Panc1 (cell line): ENCODE data around the gene AP5S1.

Experiments
- POLR2AphosphoS5 ChIP-seq: IDR thresholded peaks from 2 replicates; pipeline ENCODE4 v1.6.1; 2012; ENCODE audit warnings: mild to moderate bottlenecking, low read depth, low read length, moderate library complexity
- TF ChIP-seq, protein P1 (sequence below): fragments of 450-650 bp; IDR thresholded peaks from 2 replicates; pipeline ENCODE4 v1.5.1; 2017; ENCODE audit warnings: mild to moderate bottlenecking
- TF ChIP-seq, protein P2 (sequence below), 2 experiments: IDR thresholded peaks; 2 replicates each; pipeline ENCODE4 v1.6.1; 2011 to 2012; ENCODE audit warnings: low read depth in 2 of 2, control low read depth in 1 of 2, low read length in 1 of 2, mild to moderate bottlenecking in 1 of 2, moderate library complexity in 1 of 2; ENCODE audit not compliant: insufficient read depth in 1 of 2

DNA sequence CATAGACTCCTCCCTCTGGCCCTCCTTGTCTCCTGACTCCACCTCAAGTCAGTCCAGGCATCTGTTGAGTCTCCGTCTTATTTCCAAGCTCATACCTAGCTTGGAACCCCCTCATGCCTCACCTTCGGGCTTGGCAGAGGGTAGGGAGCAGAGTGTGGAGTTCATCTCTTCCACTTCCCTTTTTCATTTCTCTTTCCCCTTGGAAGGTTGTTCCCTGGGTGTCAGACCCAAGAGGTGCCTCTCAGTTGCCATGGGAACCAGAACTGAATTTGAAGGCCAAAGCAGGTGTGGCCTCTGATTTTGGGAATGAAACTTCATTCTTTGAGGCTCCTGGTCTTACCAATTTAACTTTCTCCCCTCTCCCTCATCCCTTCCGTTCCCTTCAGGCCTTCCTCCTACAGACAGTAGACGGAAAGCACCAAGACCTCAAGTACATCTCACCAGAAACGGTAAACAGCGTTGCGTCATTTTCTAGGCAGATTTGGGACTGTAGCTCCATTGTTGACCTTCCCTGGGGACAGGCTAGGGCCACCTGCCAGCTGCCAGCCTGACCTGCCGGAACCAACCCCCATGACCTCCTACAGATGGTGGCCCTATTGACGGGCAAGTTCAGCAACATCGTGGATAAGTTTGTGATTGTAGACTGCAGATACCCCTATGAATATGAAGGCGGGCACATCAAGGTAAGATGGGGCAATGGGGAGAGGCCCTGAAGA lies 17.7 kb upstream of the AP5S1 start:
- TF ChIP-seq, protein P1, sequence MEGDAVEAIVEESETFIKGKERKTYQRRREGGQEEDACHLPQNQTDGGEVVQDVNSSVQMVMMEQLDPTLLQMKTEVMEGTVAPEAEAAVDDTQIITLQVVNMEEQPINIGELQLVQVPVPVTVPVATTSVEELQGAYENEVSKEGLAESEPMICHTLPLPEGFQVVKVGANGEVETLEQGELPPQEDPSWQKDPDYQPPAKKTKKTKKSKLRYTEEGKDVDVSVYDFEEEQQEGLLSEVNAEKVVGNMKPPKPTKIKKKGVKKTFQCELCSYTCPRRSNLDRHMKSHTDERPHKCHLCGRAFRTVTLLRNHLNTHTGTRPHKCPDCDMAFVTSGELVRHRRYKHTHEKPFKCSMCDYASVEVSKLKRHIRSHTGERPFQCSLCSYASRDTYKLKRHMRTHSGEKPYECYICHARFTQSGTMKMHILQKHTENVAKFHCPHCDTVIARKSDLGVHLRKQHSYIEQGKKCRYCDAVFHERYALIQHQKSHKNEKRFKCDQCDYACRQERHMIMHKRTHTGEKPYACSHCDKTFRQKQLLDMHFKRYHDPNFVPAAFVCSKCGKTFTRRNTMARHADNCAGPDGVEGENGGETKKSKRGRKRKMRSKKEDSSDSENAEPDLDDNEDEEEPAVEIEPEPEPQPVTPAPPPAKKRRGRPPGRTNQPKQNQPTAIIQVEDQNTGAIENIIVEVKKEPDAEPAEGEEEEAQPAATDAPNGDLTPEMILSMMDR, result no peak
- no peak for TF ChIP-seq POLR2AphosphoS5
- TF ChIP-seq, protein P2, sequence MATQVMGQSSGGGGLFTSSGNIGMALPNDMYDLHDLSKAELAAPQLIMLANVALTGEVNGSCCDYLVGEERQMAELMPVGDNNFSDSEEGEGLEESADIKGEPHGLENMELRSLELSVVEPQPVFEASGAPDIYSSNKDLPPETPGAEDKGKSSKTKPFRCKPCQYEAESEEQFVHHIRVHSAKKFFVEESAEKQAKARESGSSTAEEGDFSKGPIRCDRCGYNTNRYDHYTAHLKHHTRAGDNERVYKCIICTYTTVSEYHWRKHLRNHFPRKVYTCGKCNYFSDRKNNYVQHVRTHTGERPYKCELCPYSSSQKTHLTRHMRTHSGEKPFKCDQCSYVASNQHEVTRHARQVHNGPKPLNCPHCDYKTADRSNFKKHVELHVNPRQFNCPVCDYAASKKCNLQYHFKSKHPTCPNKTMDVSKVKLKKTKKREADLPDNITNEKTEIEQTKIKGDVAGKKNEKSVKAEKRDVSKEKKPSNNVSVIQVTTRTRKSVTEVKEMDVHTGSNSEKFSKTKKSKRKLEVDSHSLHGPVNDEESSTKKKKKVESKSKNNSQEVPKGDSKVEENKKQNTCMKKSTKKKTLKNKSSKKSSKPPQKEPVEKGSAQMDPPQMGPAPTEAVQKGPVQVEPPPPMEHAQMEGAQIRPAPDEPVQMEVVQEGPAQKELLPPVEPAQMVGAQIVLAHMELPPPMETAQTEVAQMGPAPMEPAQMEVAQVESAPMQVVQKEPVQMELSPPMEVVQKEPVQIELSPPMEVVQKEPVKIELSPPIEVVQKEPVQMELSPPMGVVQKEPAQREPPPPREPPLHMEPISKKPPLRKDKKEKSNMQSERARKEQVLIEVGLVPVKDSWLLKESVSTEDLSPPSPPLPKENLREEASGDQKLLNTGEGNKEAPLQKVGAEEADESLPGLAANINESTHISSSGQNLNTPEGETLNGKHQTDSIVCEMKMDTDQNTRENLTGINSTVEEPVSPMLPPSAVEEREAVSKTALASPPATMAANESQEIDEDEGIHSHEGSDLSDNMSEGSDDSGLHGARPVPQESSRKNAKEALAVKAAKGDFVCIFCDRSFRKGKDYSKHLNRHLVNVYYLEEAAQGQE (IDR thresholded peaks at IDR 0.05; ENCODE audit: insufficient read depth in 1 of 2, low read depth in 2 of 2, low read length in 1 of 2), result no peak
